Stimulated activated naive B cell treated with anti-CD40 and anti-IgM and Interleukin-4, amounts not matched to agents 10 μg/mL and 1 μg/mL and 100 μg/mL, for 72 hours (primary cell): ENCODE results near the gene INTU.

Experiments used
- ATAC-seq, 2 donors: fragments of 150-1000 bp; cut with Tn5 transposase; replicated peaks; 2 replicates each; pipeline ENCODE4 v1.10.0; 2021; ENCODE audit warnings: moderate library complexity in 1 of 2
- DNase-seq: peaks from one replicate; pipeline ENCODE4 v3.0.0; 2021
- H3K27ac Mint-ChIP-seq: one replicate; pipeline ENCODE4 v1.8.0; 2022; ENCODE audit warnings: mild to moderate bottlenecking, mixed read lengths
- H3K27me3 Mint-ChIP-seq, 2 donors: one replicate each; pipeline ENCODE4 v1.8.0; 2022; ENCODE audit warnings: mixed read lengths in 2 of 2
- H3K36me3 Mint-ChIP-seq, 2 donors: one replicate each; pipeline ENCODE4 v1.8.0; 2022; ENCODE audit warnings: mixed read lengths in 2 of 2, mild to moderate bottlenecking in 1 of 2
- H3K4me1 Mint-ChIP-seq, 2 donors: one replicate each; pipeline ENCODE4 v1.8.0; 2022; ENCODE audit warnings: mixed read lengths in 2 of 2, mild to moderate bottlenecking in 1 of 2
- H3K4me3 Mint-ChIP-seq, 2 donors: one replicate each; pipeline ENCODE4 v1.8.0; 2022; ENCODE audit warnings: mild to moderate bottlenecking in 2 of 2, mixed read lengths in 2 of 2, moderate library complexity in 1 of 2
- H3K9me3 Mint-ChIP-seq, 2 donors: one replicate each; pipeline ENCODE4 v1.8.0; 2022; ENCODE audit warnings: mixed read lengths in 2 of 2, mild to moderate bottlenecking in 1 of 2

INTU gene

DNA sequence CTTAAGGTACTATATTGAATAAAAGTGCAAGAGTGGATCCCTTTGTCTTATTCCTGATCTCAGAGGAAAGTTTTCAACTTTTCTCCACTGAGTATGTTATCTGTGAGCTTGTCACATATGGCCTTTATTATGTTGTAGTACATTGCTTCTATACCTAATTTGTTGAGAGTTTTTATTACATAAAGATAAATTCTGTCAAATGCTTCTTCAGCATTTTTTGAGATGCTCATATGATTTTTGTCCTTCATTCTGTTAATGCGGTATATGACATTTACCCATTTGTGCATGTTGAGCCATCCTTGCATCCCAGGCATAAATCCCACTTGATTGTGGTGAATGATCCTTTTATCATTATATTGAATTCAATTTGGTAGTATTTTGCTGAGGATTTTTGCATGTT, 108.5 kb downstream of the INTU start:
- peaks cover 9 to 10% of the 10 kb centered on the region in 2 donors for H3K9me3 Mint-ChIP-seq
- peaks cover 17 to 18% of the 10 kb centered on the region in 2 donors for H3K27me3 Mint-ChIP-seq
- DNase-seq (no peak), ATAC-seq (no peak)
- H3K4me3 Mint-ChIP-seq, result no peak overlapping the region
- H3K27ac Mint-ChIP-seq, result no peak overlapping the region
- no peaks in the 10 kb centered on the region for H3K4me1 Mint-ChIP-seq
- H3K36me3 Mint-ChIP-seq, result peaks cover 0 to 8% of the 10 kb centered on the region in 2 donors

DNA sequence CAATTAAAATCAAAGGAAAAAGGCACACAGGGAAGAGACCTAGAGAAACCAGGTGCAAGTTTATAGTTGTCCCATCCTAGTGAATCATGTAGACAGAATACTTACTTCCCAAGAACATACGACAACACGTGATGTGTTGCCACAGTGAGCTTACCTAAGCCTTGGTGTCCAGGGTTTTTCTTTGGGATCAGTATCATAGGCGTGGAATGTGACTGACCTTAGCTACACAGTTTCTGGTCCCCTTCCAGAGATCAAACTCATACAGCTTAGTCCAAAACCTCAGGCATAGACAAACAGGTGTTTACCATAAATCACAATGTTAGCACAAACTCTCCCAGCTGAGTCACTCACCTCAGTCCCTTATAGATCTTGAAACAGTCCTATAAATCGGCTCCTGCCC, 115.1 kb downstream of the INTU start:
- ATAC-seq (no peak), DNase-seq (no peak)
- Mint-ChIP-seq H3K27ac (no peak overlapping the region), H3K9me3 (peaks cover 7 to 10% of the 10 kb centered on the region in 2 donors), H3K4me1 (no peaks in the 10 kb centered on the region), H3K4me3 (no peak overlapping the region), H3K27me3 (peaks cover 16 to 20% of the 10 kb centered on the region in 2 donors), H3K36me3 (peaks cover 3% of the 10 kb centered on the region in 2 donors)

DNA sequence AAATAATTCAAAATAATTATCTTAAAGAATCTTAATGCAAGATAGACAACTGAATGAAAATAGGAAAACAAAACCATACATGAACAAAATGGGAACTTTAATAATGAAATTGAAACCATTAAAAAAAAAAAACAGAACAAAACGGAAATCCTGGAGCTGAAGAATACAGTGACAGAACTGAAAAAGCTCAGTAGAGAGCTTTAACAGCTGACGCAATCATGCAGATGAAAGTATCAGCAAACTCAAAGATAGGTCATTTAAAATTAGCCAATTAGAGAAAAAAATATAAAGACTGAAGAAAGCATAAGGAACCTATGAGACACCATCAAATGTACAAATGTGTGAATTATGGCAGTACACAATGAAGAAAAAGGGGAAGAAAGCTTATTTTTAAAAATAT, 116.2 kb downstream of the INTU start:
- H3K27me3 Mint-ChIP-seq, result peaks cover 16 to 26% of the 10 kb centered on the region in 2 donors
- no peak for ATAC-seq
- no peaks in the 10 kb centered on the region for H3K4me1 Mint-ChIP-seq
- no peak overlapping the region for H3K27ac Mint-ChIP-seq
- H3K9me3 Mint-ChIP-seq, result peaks cover 9 to 10% of the 10 kb centered on the region in 2 donors
- no peak for DNase-seq
- H3K4me3 Mint-ChIP-seq, result no peak overlapping the region
- H3K36me3 Mint-ChIP-seq, result peaks cover 3% of the 10 kb centered on the region in 2 donors

DNA sequence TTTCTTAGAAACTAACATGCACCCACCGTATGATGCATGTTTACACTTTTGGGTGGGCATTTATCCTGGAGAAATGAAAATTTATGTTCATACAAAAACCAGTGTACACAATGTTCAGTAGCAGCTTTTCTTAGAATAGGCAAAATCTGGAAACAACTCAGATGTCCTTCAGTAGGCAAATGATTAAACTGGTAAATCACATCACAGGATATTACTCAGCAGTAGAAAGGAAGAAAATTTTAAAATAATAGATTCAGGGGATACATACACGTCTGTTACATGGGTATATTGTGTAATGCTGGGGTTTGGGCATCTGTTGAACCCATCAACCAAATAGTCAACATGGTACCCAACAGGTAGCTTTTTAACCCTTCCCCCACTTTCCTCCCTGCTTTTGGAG, 124.1 kb downstream of the INTU start:
- H3K4me3 Mint-ChIP-seq, result no peak overlapping the region
- H3K27me3 Mint-ChIP-seq, result peaks cover 3 to 14% of the 10 kb centered on the region in 2 donors
- no peak for ATAC-seq

DNA sequence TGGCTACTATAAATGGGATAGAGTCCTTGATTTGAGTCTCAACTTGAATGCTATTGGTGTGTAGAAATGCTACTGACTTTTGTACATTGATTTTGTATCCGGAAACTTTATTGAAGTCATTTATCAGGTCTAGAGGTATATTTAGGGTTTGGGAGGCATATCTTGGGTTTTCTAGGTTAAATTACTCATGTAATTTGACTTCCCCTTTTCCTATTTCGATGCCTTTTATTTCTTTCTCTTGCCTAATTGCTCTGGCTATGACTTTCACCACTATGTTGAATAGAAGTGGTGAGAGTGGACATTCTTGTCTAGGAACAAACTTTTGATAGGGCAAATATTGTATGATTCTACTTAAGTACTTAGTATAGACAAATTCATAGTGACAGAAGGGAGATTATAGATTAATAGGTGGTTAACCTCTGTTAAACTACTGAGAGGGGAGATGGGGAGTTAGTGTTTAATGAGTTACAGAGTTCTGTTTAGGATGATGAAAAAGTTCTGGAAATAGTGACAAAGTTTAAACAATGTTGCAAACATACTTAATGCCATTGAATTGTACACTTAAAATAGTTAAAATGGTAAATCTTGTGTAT, 126.6 kb downstream of the INTU start:
- Mint-ChIP-seq H3K27me3 (peaks cover 3 to 5% of the 10 kb centered on the region in 2 donors), H3K36me3 (no peaks in the 10 kb centered on the region), H3K4me3 (no peak overlapping the region), H3K9me3 (peaks cover 6 to 11% of the 10 kb centered on the region in 2 donors), H3K27ac (no peak overlapping the region), H3K4me1 (peaks cover 0 to 3% of the 10 kb centered on the region in 2 donors)
- DNase-seq, result no peak
- ATAC-seq, result peak; percentile 12 to 23

More for the DNA sequence above, 124.1 kb downstream of the INTU start:
- no peaks in the 10 kb centered on the region for H3K36me3 Mint-ChIP-seq
- H3K9me3 Mint-ChIP-seq, result peaks cover 11% of the 10 kb centered on the region in 2 donors
- H3K27ac Mint-ChIP-seq, result no peak overlapping the region
- DNase-seq, result no peak
- H3K4me1 Mint-ChIP-seq, result peaks cover 0 to 3% of the 10 kb centered on the region in 2 donors

DNA sequence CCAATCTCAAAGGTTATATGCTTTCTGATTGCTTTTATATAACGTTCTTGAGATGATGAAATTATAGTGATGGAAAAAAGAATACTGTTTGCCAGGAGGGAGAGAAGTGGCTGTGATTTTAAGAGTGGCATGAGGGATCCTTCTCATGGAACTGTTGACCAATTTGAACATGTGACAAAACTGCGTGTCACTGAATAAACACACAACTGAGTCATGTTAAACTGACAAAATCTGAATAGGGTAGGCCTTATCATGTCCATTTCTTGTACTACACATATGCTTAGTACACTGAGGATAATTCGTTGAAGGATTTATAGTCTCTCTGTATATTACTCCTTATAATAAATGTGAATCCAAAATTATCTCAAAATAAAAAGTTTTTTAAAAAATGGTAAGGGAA, 127.1 kb downstream of the INTU start:
- DNase-seq, result no peak
- Mint-ChIP-seq H3K27ac (no peak overlapping the region), H3K27me3 (peaks cover 3 to 5% of the 10 kb centered on the region in 2 donors), H3K4me1 (peaks cover 0 to 3% of the 10 kb centered on the region in 2 donors), H3K36me3 (no peaks in the 10 kb centered on the region), H3K4me3 (no peak overlapping the region), H3K9me3 (peaks cover 6 to 11% of the 10 kb centered on the region in 2 donors)
- ATAC-seq, result no peak

DNA sequence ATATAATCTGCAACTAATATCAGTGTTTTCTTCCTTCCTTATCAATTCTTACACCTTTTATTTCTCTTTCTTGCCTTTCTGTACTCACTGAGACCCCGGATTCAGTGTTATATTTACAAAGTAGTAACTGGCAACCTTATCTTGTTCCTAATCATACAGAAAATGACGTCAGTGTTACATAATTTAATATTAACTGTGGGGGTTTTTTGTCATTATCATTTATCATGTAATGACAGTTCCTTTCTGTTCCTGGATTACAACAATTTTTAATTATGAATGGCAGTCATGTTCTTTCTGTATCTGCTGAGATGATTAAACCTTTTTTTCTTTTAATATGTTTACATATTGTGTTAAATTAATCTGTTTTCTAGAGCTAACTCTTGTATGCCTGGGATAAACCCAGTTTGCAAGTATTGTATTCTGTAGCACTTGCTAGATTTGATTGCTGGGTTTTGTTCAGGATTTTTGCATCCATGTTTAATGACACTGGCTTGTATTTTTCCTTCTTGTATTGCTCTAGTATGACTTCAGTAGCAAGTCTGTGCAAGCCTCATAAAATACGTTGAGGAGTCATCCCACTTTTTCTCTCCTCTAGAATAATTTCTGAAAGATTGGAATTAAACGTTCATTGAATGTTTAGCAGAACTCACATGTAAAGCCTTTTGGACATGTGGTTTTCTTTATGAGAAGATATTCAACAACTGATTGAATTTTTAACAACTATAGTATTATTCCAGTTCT, 138.9 kb downstream of the INTU start:
- no peaks in the 10 kb centered on the region for H3K36me3 Mint-ChIP-seq

DNA sequence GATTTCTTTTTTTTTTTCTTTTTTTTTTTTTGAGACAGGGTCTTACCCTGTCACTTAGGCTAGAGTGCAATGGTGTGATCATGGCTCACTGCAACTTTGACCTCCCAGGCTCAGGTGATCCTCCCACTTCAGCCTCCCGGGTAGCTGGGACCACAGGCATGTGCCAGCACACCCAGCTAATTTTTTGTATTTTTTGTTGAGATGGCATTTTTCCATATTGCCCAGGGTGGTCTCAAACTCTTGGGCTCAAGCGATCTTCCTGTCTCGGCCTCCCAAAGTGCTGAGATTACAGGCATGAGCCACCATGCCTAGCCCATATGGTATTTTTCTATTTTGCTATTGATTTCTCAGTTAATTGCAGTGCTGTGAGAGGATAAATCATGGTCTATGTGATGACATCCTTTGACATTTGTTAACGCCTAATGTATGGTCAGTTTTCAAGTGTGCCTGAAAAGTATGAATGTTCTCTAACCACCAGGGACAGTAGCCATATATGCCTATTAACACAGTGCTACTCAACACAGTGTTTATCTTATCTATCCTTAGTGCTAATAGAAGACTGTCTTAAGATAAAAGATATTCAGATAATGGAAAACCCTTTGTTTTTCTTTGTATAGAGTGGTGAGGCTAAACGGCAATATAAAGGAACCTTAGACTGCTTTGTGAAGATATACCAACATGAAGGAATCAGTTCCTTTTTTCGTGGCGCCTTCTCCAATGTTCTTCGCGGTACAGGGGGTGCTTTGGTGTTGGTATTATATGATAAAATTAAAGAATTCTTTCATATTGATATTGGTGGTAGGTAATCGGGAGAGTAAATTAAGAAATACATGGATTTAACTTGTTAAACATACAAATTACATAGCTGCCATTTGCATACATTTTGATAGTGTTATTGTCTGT, 140.3 kb downstream of the INTU start:
- Mint-ChIP-seq H3K27me3 (peaks cover 20 to 44% of the 10 kb centered on the region in 2 donors), H3K36me3 (no peaks in the 10 kb centered on the region), H3K27ac (no peak overlapping the region), H3K4me1 (no peaks in the 10 kb centered on the region), H3K9me3 (no peaks in the 10 kb centered on the region), H3K4me3 (no peak overlapping the region)
- ATAC-seq, result no peak
- DNase-seq, result no peak

More for the DNA sequence above, 138.9 kb downstream of the INTU start:
- DNase-seq, result no peak
- no peak overlapping the region for H3K27ac Mint-ChIP-seq
- no peaks in the 10 kb centered on the region for H3K9me3 Mint-ChIP-seq
- no peak for ATAC-seq
- peaks cover 12 to 34% of the 10 kb centered on the region in 2 donors for H3K27me3 Mint-ChIP-seq
- no peak overlapping the region for H3K4me3 Mint-ChIP-seq
- no peaks in the 10 kb centered on the region for H3K4me1 Mint-ChIP-seq

DNA sequence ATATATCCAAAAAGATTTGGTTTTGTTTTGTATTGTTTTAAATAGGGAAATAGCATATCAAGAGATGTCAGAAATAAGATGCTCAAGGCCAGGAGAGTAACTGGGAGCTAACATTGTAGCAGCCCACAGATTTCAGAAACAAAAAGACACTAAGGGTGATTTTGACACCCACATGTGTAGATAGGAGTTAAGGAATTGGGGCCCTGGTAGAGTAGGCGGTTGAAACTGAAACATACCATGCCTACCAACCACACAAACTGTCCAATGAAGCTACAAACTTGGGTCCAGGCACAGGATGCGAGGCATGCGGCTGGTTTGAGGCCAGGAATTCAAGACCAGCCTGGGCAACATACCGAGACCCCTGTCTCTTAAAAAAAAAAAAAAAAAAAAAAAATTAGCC, 143.1 kb downstream of the INTU start:
- ATAC-seq (no peak), DNase-seq (no peak)
- H3K4me3 Mint-ChIP-seq, result no peak overlapping the region
- H3K9me3 Mint-ChIP-seq, result peaks cover 0 to under 1% of the 10 kb centered on the region in 2 donors
- H3K27ac Mint-ChIP-seq, result no peak overlapping the region
- H3K27me3 Mint-ChIP-seq, result peaks cover 31 to 70% of the 10 kb centered on the region in 2 donors
- peaks cover 0 to under 1% of the 10 kb centered on the region in 2 donors for H3K36me3 Mint-ChIP-seq
- H3K4me1 Mint-ChIP-seq, result peaks cover 0 to 4% of the 10 kb centered on the region in 2 donors
